GM18526 (cell line): ENCODE results near the gene CBX4.

Experiments used
- POLR2A ChIP-seq: IDR thresholded peaks from 3 replicates; pipeline ENCODE4 v1.6.1; 2011; ENCODE audit not compliant: insufficient read length; ENCODE audit errors: extremely low read depth

Gene CBX4

DNA sequence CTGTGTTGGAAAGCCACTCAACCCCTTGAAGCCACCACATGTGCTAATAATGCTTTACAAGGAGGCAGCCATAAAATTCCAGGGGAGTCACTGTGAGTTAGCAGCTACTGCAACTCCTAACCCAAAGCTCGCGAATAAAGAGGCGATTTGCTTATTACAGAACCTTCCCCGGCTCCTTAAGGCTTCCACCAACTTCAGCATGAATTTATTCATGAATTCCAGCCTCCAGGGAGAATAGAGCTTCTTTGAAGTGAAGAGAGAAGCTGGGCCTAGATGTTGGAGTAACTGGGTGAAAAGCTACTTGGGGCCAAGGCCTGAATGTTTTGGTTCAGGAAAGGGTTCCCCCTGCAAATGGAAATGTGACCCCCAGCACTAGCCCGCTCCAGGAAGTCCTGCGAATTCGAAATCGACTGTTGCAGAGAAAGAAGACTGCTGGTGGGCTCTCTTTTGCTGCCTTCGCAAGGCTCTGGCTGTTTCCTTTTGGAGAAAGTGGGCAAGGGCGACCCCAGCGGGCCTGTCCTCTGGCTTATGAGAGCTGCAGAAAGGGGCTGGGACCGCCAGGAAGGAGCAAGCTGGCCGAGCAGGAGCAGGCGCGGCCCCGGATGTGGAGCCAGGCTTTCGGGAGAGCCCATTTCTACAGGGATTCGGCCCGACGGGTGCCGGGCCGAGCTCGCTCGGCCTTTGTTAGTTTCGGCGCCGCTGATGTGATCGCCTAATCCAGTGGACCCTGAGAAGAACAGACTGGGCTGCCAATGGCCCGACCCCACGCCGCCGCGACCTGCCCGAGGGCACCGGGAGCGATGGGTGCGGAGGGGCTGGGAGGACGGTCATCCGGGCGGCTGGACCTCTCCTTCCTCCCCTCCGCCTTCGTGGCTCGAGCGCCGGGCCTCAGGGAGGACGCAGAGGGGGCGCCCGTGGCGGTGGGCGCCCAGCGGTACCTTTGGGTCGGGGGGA is 50.0 kb downstream of the CBX4 start:
- TF ChIP-seq POLR2A: no peak

DNA sequence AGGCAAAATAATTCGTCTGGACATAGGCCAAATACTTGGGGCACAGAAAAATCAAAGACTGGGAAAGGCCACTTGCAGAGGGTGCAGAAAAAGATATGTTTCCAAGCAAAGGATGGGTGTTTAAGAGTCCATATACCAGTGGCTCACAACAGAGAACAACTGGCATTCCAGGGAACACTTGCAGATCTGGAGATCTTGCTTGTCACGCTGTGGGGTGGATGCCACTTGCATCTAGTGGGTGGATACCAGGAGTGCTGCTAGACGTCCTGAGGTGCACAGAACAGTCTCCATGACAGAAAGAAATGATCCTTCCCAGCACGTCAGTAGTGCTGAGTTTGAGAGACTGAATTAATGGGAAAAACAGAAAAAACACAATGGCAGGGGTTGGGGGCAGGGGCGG is 50.8 kb downstream of the CBX4 start:
- no peak for TF ChIP-seq POLR2A

DNA sequence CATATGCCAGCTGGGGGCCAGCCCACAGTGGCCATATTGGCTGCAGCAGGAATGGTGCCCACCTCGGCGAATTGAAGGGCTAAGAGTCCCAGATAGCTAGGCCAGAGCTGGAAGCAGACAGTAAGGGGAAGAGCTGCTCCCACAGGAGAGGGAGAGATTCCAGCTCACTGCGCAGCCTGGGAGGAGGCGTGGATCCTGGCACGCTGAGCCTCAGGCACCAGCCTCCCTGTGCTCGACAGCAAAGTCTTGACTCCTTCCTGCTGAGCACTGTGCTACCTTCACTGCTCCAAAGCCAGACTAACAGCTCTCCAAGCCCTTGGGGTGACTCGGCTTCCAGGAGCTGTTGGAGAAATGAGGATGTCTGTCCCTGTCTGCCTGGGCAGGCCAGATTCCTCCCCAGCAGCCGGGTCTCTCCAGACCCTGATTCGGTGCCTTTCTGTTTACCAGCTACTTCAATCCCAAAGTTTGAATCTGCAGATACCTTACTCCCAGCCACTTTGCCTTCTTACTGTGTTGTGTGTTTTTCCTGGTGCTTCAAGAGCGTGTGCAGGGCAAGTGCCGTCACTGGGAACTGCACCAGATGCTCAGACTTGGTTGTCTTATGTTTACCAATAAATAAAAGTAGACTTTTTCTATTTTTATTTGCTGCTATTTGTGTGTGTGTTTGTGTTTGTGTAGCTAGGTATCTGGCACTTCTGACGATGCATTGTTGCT is 52.2 kb downstream of the CBX4 start:
- no peak for TF ChIP-seq POLR2A

DNA sequence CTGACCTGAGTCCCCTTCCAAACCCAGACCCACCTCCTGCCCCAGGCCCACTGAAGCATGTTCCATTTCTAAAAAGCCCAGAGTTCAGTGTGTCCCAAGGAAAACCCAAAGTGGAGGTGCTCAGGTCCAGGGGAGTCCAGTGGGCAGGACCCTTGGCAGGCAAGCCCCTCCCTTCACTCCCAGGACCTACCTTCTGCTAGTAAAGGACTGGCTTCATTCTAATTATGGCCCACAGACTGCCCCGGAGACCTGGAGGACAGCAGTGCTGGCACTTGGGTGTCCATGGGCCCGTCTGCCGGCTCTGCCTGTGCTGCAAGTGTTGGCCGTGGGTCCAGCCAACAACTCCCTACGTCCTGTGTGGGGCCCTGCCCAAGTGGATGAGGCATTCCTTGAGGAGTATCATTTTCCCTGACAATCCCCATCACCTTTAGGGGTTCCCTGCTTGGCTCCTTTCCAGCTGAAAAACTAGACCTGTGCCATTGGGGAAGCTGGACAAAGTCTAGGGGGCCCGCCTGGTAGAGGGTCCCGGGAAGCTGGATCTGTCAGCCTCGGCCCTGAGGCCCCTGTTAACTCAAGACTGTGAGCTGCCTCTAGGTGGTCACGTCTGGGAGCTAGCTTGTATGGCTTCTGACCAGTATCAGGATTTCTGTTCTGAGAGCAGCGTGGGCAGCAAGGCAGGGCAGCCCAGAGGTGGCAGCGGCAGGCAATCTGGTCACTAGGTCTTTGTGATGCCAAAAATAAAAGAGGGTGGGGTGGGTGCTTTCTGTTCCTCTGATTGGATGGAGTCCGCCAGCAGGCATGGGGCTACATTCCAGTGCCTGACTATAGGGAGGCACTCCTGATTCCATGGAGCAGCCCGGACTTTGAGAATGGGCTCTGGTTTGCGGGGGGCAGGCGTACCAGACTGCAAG is 53.1 kb downstream of the CBX4 start:
- no peak for TF ChIP-seq POLR2A

DNA sequence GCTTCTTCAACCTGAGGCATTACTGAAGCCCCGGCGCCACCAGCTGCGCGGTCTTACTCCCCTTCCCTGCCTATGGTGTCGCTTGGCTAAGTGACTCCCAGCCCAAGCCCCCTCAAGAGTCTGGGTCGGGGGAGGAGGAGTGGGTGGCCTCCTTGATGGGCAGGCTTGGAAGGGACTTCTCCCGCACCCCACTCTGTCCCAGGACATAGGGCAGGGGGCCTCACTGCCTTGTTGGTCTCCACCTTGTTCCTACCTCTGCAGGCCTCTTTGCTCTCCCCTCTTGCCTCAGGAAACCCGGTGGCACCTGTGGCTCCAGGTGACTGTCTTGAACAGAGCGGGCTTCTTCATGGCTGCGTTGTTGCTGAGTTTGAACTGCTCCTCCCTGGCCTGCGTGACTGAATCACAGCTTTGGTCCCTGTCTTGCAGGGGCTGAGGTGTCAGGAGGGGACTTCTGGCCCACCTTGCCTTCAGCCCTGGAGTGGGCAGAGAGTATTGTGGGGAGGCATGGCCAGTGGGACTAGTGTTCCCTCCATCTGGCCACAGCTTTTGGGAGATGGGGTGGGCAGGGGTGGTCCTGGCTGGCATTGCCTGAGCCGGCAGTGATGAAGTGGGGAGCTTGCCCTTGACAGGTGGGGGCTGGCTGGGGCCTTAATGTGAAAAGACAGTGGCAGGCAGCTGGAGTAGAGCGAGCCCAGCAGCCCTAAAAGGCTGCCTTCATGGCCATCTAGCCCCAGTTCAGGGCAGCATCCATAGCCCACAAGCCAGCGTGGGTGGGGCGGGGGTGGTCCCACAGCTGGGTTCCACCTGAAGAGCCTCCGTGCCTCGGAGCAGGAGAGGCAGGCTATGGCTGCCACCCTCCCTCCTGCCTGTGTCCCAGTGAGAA is 54.0 kb downstream of the CBX4 start:
- TF ChIP-seq POLR2A: no peak

DNA sequence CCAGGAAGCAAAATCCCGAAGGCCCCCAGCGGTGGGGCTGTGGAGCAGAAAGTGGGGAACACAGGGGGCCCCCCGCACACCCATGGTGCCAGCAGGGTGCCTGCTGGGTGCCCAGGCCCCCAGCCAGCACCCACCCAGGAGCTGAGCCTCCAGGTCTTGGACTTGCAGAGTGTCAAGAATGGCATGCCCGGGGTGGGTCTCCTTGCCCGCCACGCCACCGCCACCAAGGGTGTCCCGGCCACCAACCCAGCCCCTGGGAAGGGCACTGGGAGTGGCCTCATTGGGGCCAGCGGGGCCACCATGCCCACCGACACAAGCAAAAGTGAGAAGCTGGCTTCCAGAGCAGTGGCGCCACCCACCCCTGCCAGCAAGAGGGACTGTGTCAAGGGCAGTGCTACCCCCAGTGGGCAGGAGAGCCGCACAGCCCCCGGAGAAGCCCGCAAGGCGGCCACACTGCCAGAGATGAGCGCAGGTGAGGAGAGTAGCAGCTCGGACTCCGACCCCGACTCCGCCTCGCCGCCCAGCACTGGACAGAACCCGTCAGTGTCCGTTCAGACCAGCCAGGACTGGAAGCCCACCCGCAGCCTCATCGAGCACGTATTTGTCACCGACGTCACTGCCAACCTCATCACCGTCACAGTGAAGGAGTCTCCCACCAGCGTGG is 54.8 kb downstream of the CBX4 start:
- TF ChIP-seq POLR2A: no peak

DNA sequence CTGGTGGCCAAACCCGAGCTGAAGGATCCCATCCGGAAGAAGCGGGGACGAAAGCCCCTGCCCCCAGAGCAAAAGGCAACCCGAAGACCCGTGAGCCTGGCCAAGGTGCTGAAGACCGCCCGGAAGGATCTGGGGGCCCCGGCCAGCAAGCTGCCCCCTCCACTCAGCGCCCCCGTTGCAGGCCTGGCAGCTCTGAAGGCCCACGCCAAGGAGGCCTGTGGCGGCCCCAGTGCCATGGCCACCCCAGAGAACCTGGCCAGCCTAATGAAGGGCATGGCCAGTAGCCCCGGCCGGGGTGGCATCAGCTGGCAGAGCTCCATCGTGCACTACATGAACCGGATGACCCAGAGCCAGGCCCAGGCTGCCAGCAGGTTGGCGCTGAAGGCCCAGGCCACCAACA is 55.3 kb downstream of the CBX4 start:
- TF ChIP-seq POLR2A: no peak
